Endothelial cell of umbilical vein (primary cell): ENCODE results near the gene TUBB4A. TPM values are rescaled to one million over a fixed set of nuclear protein-coding genes. Genes with fewer than 3 reads are reported as not detected.

ENCODE experiments used
- BruUV-seq: library from RNA; stranded (reverse); fragments of 400-500 nt; replicated peaks from 2 replicates; lab custom pipeline; 2021; lab: Mats Ljungman, UMichigan
- CTCF ChIA-PET: fragments of 300-600, 350-600 bp; sonication (Branson Sonifier 250); formaldehyde crosslinking; loops from one replicate; lab custom pipeline; 2021; ENCODE audit warnings: antibody characterized with exemption, inconsistent platforms; lab: Charles Lee
- POLR2A ChIA-PET: fragments of 300-600, 350-600 bp; sonication (Branson Sonifier 250); formaldehyde crosslinking; loops from one replicate; lab custom pipeline; 2021; ENCODE audit warnings: antibody characterized with exemption, inconsistent platforms; lab: Charles Lee
- DNase-seq: peaks from one replicate; pipeline ENCODE4 v3.0.0-alpha.2; 2011; ENCODE audit warnings: low read depth, low spot score
- FAIRE-seq: peaks from 2 replicates; lab custom pipeline; 2011; peaks lifted over from hg19 to GRCh38; lab: Jason Lieb, UNC
- H2AFZ ChIP-seq: 2 replicates; pipeline ENCODE4 v1.6.0; 2012; ENCODE audit warnings: low read depth, low read length, control low read depth, inconsistent platforms
- H3K27ac ChIP-seq: 2 replicates; pipeline ENCODE4 v1.5.1; 2011; ENCODE audit warnings: low read depth, mild to moderate bottlenecking, control low read depth, low read length, moderate library complexity; ENCODE audit not compliant: insufficient read depth
- H3K27me3 ChIP-seq, 2 experiments: 2 replicates each; pipeline versions ENCODE4 v1.6.0 to v1.6.1; 2011; ENCODE audit warnings: low read length in 2 of 2, mixed read lengths in 1 of 2; ENCODE audit not compliant: control insufficient read depth in 2 of 2, insufficient read depth in 2 of 2
- H3K36me3 ChIP-seq, 2 experiments: 2 replicates in 1 of 2; 3 replicates in 1 of 2; pipeline ENCODE4 v1.5.1; 2011; ENCODE audit warnings: low read length in 2 of 2, mild to moderate bottlenecking in 1 of 2, moderate library complexity in 1 of 2; ENCODE audit not compliant: control insufficient read depth in 2 of 2, insufficient read depth in 2 of 2; ENCODE audit errors: extremely low read depth in 1 of 2
- H3K4me1 ChIP-seq: 3 replicates; pipeline ENCODE4 v1.5.1; 2011; ENCODE audit warnings: mild to moderate bottlenecking, low read length; ENCODE audit not compliant: control insufficient read depth, insufficient read depth; ENCODE audit errors: extremely low read depth
- H3K4me2 ChIP-seq: 2 replicates; pipeline ENCODE4 v1.6.1; 2011; ENCODE audit warnings: low read length, control low read depth, mixed read lengths; ENCODE audit not compliant: insufficient read depth
- H3K4me3 ChIP-seq, 3 experiments: fragments of 200-600 bp in 1 of 3; sonication (generic), shearing (Covaris generic) in 1 of 3; replicated peaks in 1 of 3; 2 replicates each; pipeline ENCODE4 v1.5.1; 2011 to 2016; ENCODE audit warnings: control low read depth in 3 of 3, low read length in 3 of 3, mild to moderate bottlenecking in 2 of 3, inconsistent platforms in 1 of 3, low read depth in 1 of 3, moderate library complexity in 1 of 3; ENCODE audit not compliant: insufficient read depth in 1 of 3
- H3K79me2 ChIP-seq: 2 replicates; pipeline ENCODE4 v1.6.0; 2012; ENCODE audit warnings: low read length, inconsistent platforms; ENCODE audit not compliant: control insufficient read depth, insufficient read depth
- H3K9ac ChIP-seq: replicated peaks from 2 replicates; pipeline ENCODE3; 2011; ENCODE audit warnings: low read length, control low read depth; ENCODE audit not compliant: insufficient read depth; ENCODE audit errors: extremely low read depth
- H3K9me1 ChIP-seq: replicated peaks from 3 replicates; pipeline ENCODE4 v1.6.0; 2011; ENCODE audit warnings: mild to moderate bottlenecking, low read length; ENCODE audit not compliant: control insufficient read depth, insufficient read depth; ENCODE audit errors: extremely low read depth
- H3K9me3 ChIP-seq: replicated peaks from 2 replicates; pipeline ENCODE4 v1.5.1; 2012; ENCODE audit warnings: low read length, inconsistent platforms; ENCODE audit not compliant: control insufficient read depth, insufficient read depth
- H4K20me1 ChIP-seq: replicated peaks from 2 replicates; pipeline ENCODE3; 2011; ENCODE audit warnings: mild to moderate bottlenecking, low read length; ENCODE audit not compliant: control insufficient read depth, insufficient read depth; ENCODE audit errors: extremely low read depth
- FOS ChIP-seq: IDR thresholded peaks from 2 replicates; pipeline ENCODE4 v1.6.1; 2011; ENCODE audit warnings: mild to moderate bottlenecking, low read length, moderate library complexity, borderline replicate concordance; ENCODE audit not compliant: insufficient read depth
- MYC ChIP-seq: IDR thresholded peaks from one replicate; pipeline ENCODE4 v1.6.1; 2011; ENCODE audit warnings: mild to moderate bottlenecking, low read depth, low read length
- POLR2AphosphoS5 ChIP-seq: IDR thresholded peaks from 2 replicates; pipeline ENCODE4 v1.6.1; 2012; ENCODE audit warnings: low read depth, mild to moderate bottlenecking, control low read depth, low read length, moderate library complexity; ENCODE audit not compliant: insufficient read depth
- dilution Hi-C: fragments of 300-500 bp; cut with MboI; formaldehyde crosslinking; loops from one replicate; pipeline ENCODE4 v1.15.0; 2019; ENCODE audit warnings: low sequenced_read_pairs; ENCODE audit not compliant: extremely low pct_ligation_motif_present
- intact Hi-C: fragments of 100-400 bp; cut with micrococcal nuclease; formaldehyde crosslinking; loops from one replicate; pipeline ENCODE4 v1.10.0; 2022
- polyA plus RNA-seq, 4 experiments: library from polyadenylated mRNA; depleted of rRNA in 3 of 4; stranded (reverse) in 3 of 4; unstranded in 1 of 4; fragments of >200 nt; gene quantifications; 2 replicates each; pipeline versions ENCODE4 v1.2.1 to v1.2.3, GENCODE V29; 2011 to 2012; ENCODE audit warnings: missing spikeins in 1 of 4
- small RNA-seq: library from RNA; depleted of rRNA; stranded (forward); fragments of <200 nt; gene quantifications from one replicate; pipeline ENCODE3, GENCODE V24; 2012; ENCODE audit warnings: low replicate concordance, low read depth; ENCODE audit not compliant: insufficient read depth, insufficient read length
- total RNA-seq: library from RNA; stranded (reverse); gene quantifications from 2 replicates; pipeline ENCODE4 v1.2.3, GENCODE V29; 2021
- TF ChIP-seq, protein P1 (sequence below), 2 donors: IDR thresholded peaks; 1 replicate in 1 of 2; 2 replicates in 1 of 2; pipeline ENCODE4 v1.5.1; 2011; ENCODE audit warnings: low read length in 2 of 2, mild to moderate bottlenecking in 2 of 2, moderate library complexity in 2 of 2, control low read depth in 1 of 2, inconsistent platforms in 1 of 2, low read depth in 1 of 2; ENCODE audit not compliant: insufficient read depth in 1 of 2; ENCODE audit errors: extremely low read depth in 1 of 2
- TF ChIP-seq, protein P2 (sequence below): IDR thresholded peaks from 2 replicates; pipeline ENCODE4 v1.6.1; 2011; ENCODE audit not compliant: insufficient read depth, insufficient read length

The TUBB4A gene
- total and polyA plus RNA-seq, 2 donors (not counting 3 experiments of a cell fraction or from before 2014, with no cell fraction given) = not detected

DNA sequence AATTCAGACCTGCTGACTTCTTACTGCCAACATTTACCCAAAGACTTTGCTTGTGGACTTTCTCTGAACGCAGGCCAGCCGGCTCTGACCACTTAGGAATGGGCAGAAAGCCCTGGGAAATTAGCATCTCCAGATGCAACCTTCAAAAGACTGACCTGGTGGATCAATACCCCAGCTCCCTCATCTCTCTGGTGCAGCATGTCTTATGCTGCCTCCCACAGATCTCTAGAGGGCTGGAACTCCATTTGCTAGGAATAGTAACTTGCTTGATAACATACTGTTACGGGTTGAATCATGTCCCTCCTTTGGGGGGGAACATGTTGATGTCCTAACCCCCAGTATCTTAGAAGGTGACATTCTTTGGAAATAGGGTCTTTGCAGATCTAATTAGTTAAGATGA is 55.7 kb downstream of the TUBB4A start:
- Histone ChIP-seq H3K4me2 (no peak overlapping the region), H3K4me1 (no peaks in the 10 kb centered on the region), H3K9me1 (no peaks in the 10 kb centered on the region), H2AFZ (no peak overlapping the region), H3K9me3 (no peaks in the 10 kb centered on the region), H3K79me2 (no peaks in the 10 kb centered on the region), H3K27me3 (no peaks in the 10 kb centered on the region), H3K27ac (no peak overlapping the region), H3K36me3 (no peaks in the 10 kb centered on the region), H3K9ac (no peak overlapping the region), H3K4me3 (no peak overlapping the region), H4K20me1 (no peaks in the 10 kb centered on the region)
- POLR2A ChIA-PET = no interaction called here
- dilution Hi-C loops (no loop called here), intact Hi-C loops (no loop called here)
- no peak for DNase-seq
- TF ChIP-seq, protein P1, sequence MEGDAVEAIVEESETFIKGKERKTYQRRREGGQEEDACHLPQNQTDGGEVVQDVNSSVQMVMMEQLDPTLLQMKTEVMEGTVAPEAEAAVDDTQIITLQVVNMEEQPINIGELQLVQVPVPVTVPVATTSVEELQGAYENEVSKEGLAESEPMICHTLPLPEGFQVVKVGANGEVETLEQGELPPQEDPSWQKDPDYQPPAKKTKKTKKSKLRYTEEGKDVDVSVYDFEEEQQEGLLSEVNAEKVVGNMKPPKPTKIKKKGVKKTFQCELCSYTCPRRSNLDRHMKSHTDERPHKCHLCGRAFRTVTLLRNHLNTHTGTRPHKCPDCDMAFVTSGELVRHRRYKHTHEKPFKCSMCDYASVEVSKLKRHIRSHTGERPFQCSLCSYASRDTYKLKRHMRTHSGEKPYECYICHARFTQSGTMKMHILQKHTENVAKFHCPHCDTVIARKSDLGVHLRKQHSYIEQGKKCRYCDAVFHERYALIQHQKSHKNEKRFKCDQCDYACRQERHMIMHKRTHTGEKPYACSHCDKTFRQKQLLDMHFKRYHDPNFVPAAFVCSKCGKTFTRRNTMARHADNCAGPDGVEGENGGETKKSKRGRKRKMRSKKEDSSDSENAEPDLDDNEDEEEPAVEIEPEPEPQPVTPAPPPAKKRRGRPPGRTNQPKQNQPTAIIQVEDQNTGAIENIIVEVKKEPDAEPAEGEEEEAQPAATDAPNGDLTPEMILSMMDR (IDR thresholded peaks at IDR 0.05; ENCODE audit: extremely low read depth in 1 of 2, insufficient read depth in 1 of 2, low read depth in 1 of 2, low read length in 2 of 2) = no peak
- TF ChIP-seq, protein P2, sequence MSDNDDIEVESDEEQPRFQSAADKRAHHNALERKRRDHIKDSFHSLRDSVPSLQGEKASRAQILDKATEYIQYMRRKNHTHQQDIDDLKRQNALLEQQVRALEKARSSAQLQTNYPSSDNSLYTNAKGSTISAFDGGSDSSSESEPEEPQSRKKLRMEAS = no peak
- TF ChIP-seq MYC (no peak), POLR2AphosphoS5 (no peak), FOS (no peak)
- CTCF ChIA-PET = no interaction called here
- BruUV-seq = no TSS peak
- FAIRE-seq = no peak

Small RNA genes lying within 50 kb of the gene (small RNA-seq; reads per million reads assigned to genes)
- gene AC010503.2 = not detected

Other genes with a start within 250 kb of the TUBB4A start
- 79.2 and 84.8 TPM in 2 replicates for gene MLLT1, start 222.3 kb downstream of the TUBB4A start, total RNA-seq
- 43.9 and 52.9 TPM in 2 replicates for gene MLLT1, start 222.3 kb downstream of the TUBB4A start, polyA plus RNA-seq
- gene ACER1, start 168.7 kb downstream of the TUBB4A start, total RNA-seq = not detected in 2 replicates
- 0.04 TPM in 1 of 2 replicates, not detected in the other for gene ACER1, start 168.7 kb downstream of the TUBB4A start, polyA plus RNA-seq
- 120 and 137 TPM in 2 replicates for gene CLPP, start 140.8 kb downstream of the TUBB4A start, total RNA-seq
- 314 and 533 TPM in 2 replicates for gene CLPP, start 140.8 kb downstream of the TUBB4A start, polyA plus RNA-seq
- 48.8 and 50.4 TPM in 2 replicates for gene ALKBH7, start 129.5 kb downstream of the TUBB4A start, total RNA-seq
- 59.4 and 83.2 TPM in 2 replicates for gene ALKBH7, start 129.5 kb downstream of the TUBB4A start, polyA plus RNA-seq
- 1.0 and 1.2 TPM in 2 replicates for gene PSPN, start 126.4 kb downstream of the TUBB4A start, total RNA-seq
- 0.73 and 0.84 TPM in 2 replicates for gene PSPN, start 126.4 kb downstream of the TUBB4A start, polyA plus RNA-seq
- gene GTF2F1, start 109.1 kb downstream of the TUBB4A start, total RNA-seq = 56.4 and 58.2 TPM in 2 replicates
- gene GTF2F1, start 109.1 kb downstream of the TUBB4A start, polyA plus RNA-seq = 37.7 and 44.8 TPM in 2 replicates
- 367 and 372 TPM in 2 replicates for gene KHSRP, start 77.5 kb downstream of the TUBB4A start, total RNA-seq
- 98.0 and 98.3 TPM in 2 replicates for gene KHSRP, start 77.5 kb downstream of the TUBB4A start, polyA plus RNA-seq
- gene SLC25A41, start 68.5 kb downstream of the TUBB4A start, total RNA-seq = 0.39 TPM in 1 of 2 replicates, not detected in the other
- gene SLC25A41, start 68.5 kb downstream of the TUBB4A start, polyA plus RNA-seq = 0.06 and 0.21 TPM in 2 replicates
- gene SLC25A23, start 42.5 kb downstream of the TUBB4A start, total RNA-seq = 33.5 and 37.6 TPM in 2 replicates
- gene SLC25A23, start 42.5 kb downstream of the TUBB4A start, polyA plus RNA-seq = 10.2 and 12.8 TPM in 2 replicates
- gene CRB3, start 38.0 kb downstream of the TUBB4A start, total RNA-seq = not detected in 2 replicates
- gene CRB3, start 38.0 kb downstream of the TUBB4A start, polyA plus RNA-seq = not detected in 2 replicates
- gene DENND1C, start 20.5 kb downstream of the TUBB4A start, total RNA-seq = not detected in 2 replicates
- not detected in 2 replicates for gene DENND1C, start 20.5 kb downstream of the TUBB4A start, polyA plus RNA-seq
- 0.53 and 0.72 TPM in 2 replicates for gene TNFSF9, start 28.7 kb upstream of the TUBB4A start, total RNA-seq
- 0.52 and 0.88 TPM in 2 replicates for gene TNFSF9, start 28.7 kb upstream of the TUBB4A start, polyA plus RNA-seq
- not detected in 2 replicates for gene CD70, start 88.8 kb upstream of the TUBB4A start, total RNA-seq
- 0.10 TPM in 1 of 2 replicates, not detected in the other for gene CD70, start 88.8 kb upstream of the TUBB4A start, polyA plus RNA-seq
- not detected in 2 replicates for gene TNFSF14, start 167.9 kb upstream of the TUBB4A start, total RNA-seq
- gene TNFSF14, start 167.9 kb upstream of the TUBB4A start, polyA plus RNA-seq = not detected in 2 replicates
- gene C3, start 218.3 kb upstream of the TUBB4A start, total RNA-seq = not detected in 2 replicates
- 0.08 and 0.23 TPM in 2 replicates for gene C3, start 218.3 kb upstream of the TUBB4A start, polyA plus RNA-seq
- 52.6 and 68.5 TPM in 2 replicates for gene GPR108, start 235.3 kb upstream of the TUBB4A start, total RNA-seq
- 76.0 and 80.2 TPM in 2 replicates for gene GPR108, start 235.3 kb upstream of the TUBB4A start, polyA plus RNA-seq
- gene TRIP10, start 237.4 kb upstream of the TUBB4A start, total RNA-seq = 65.7 and 69.3 TPM in 2 replicates
- 26.3 and 28.4 TPM in 2 replicates for gene TRIP10, start 237.4 kb upstream of the TUBB4A start, polyA plus RNA-seq